GM23248 (cell line): Measurements from ENCODE around the gene KRT71. TPM values are rescaled to one million over a fixed set of nuclear protein-coding genes. Genes with fewer than 3 reads are reported as not detected.

ENCODE experiments used
- DNase-seq: peaks from one replicate; pipeline ENCODE4 v3.0.0-alpha.2; 2015
- H2AFZ ChIP-seq: fragments of 200-600 bp; sonication (generic); 2 replicates; pipeline ENCODE4 v1.6.1; 2016; ENCODE audit warnings: antibody characterized with exemption
- H3F3A ChIP-seq: fragments of 200-600 bp; sonication (generic); 2 replicates; pipeline ENCODE4 v1.6.1; 2016; ENCODE audit warnings: mild to moderate bottlenecking, antibody characterized with exemption, mixed run types; ENCODE audit not compliant: insufficient read depth
- H3K27ac ChIP-seq: fragments of 200-600 bp; sonication (generic); 2 replicates; pipeline ENCODE4 v1.5.1; 2016; ENCODE audit warnings: mild to moderate bottlenecking
- H3K27me3 ChIP-seq: fragments of 200-600 bp; sonication (generic); replicated peaks from 2 replicates; pipeline ENCODE4 v1.6.1; 2016; ENCODE audit warnings: mild to moderate bottlenecking; ENCODE audit not compliant: insufficient read depth
- H3K36me3 ChIP-seq: fragments of 200-600 bp; sonication (generic); 2 replicates; pipeline ENCODE4 v1.6.1; 2016; ENCODE audit warnings: low read depth, mild to moderate bottlenecking
- H3K4me1 ChIP-seq: fragments of 200-600 bp; sonication (generic); 2 replicates; pipeline ENCODE4 v1.6.1; 2016; ENCODE audit warnings: mild to moderate bottlenecking; ENCODE audit not compliant: insufficient read depth
- H3K4me2 ChIP-seq: fragments of 200-600 bp; sonication (generic); one replicate; pipeline ENCODE4 v1.6.1; 2016; ENCODE audit warnings: mild to moderate bottlenecking; ENCODE audit not compliant: unreplicated experiment
- H3K4me3 ChIP-seq: fragments of 200-600 bp; sonication (generic); 2 replicates; pipeline ENCODE4 v1.5.1; 2016; ENCODE audit warnings: mild to moderate bottlenecking
- H3K79me2 ChIP-seq: fragments of 200-600 bp; sonication (generic); 2 replicates; pipeline ENCODE4 v1.6.1; 2016; ENCODE audit warnings: mild to moderate bottlenecking; ENCODE audit not compliant: insufficient read depth
- H3K9ac ChIP-seq: fragments of 200-600 bp; sonication (generic); 2 replicates; pipeline ENCODE4 v1.6.1; 2016; ENCODE audit warnings: mild to moderate bottlenecking
- H3K9me2 ChIP-seq: fragments of 200-600 bp; sonication (generic); 2 replicates; pipeline ENCODE4 v1.6.1; 2016; ENCODE audit warnings: mixed run types, mild to moderate bottlenecking, moderate library complexity; ENCODE audit not compliant: insufficient read depth
- H3K9me3 ChIP-seq: fragments of 200-600 bp; sonication (generic); one replicate; pipeline ENCODE4 v1.6.1; 2017; ENCODE audit warnings: low read depth
- H4K20me1 ChIP-seq: fragments of 200-600 bp; sonication (generic); 2 replicates; pipeline ENCODE4 v1.6.0; 2016; ENCODE audit not compliant: insufficient read depth
- EZH2 ChIP-seq: fragments of 200-600 bp; sonication (generic); IDR thresholded peaks from 2 replicates; pipeline ENCODE4 v1.6.1; 2018; ENCODE audit warnings: antibody characterized with exemption, mild to moderate bottlenecking; ENCODE audit not compliant: insufficient read depth, poor library complexity, severe bottlenecking
- EZH2phosphoT487 ChIP-seq: fragments of 200-600 bp; sonication (generic); IDR thresholded peaks from 2 replicates; pipeline ENCODE4 v1.6.1; 2018; ENCODE audit warnings: antibody characterized with exemption, moderate library complexity, mild to moderate bottlenecking, low read depth; ENCODE audit not compliant: insufficient read depth
- WGBS, 2 experiments: methylation state at CpG; one replicate each; pipeline ENCODE4 v1.1.6; 2015 to 2017; ENCODE audit warnings: low lambda C conversion rate in 2 of 2, low coverage in 1 of 2; ENCODE audit errors: missing lambda C conversion rate in 2 of 2; 5-methylcytosine and 5-hydroxymethylcytosine counted together
- in situ Hi-C: fragments of 300-500 bp; cut with MboI; formaldehyde crosslinking; loops from 2 replicates; pipeline ENCODE4 v1.15.0; 2020
- polyA plus RNA-seq: library from polyadenylated mRNA; unstranded; fragments of >200 nt; fragmentation: Nextera tagmentation; extraction: Ambion mirVana; gene quantifications from 2 replicates; pipeline ENCODE4 v1.2.1, GENCODE V29; 2016
- total RNA-seq: library from RNA; depleted of rRNA; stranded (reverse); fragments of >200 nt; shearing (Covaris generic); gene quantifications from 2 replicates; pipeline ENCODE4 v1.2.3, GENCODE V29; 2014

KRT71 gene
- total and polyA plus RNA-seq, 2 experiments from 2014 or later = not detected

- Histone ChIP-seq H4K20me1 (no peaks in the 10 kb centered on the region), H3K27me3 (peaks cover 22% of the 10 kb centered on the region), H3K9me2 (no peaks in the 10 kb centered on the region), H2AFZ (no peak overlapping the region), H3K9ac (no peak overlapping the region), H3K9me3 (no peaks in the 10 kb centered on the region), H3F3A (no peaks in the 10 kb centered on the region), H3K79me2 (no peaks in the 10 kb centered on the region), H3K4me2 (no peak overlapping the region), H3K27ac (no peak overlapping the region), H3K4me1 (no peaks in the 10 kb centered on the region), H3K4me3 (no peak overlapping the region), H3K36me3 (no peaks in the 10 kb centered on the region)
- TF ChIP-seq EZH2phosphoT487 (no peak), EZH2 (no peak)
- in situ Hi-C loops = no loop called here
- no peak for DNase-seq
- 51 to 53% methylated on average over 6 of the region's 6 CpGs for WGBS, 2 experiments
These were observed 28.6 kb downstream of the KRT71 start for GRCh38 chr12:52524241-52524897.

GRCh38 chr12:52523824-52524223 is 29.1 kb downstream of the KRT71 start:
- in situ Hi-C loops = no loop called here
- H2AFZ ChIP-seq = no peak overlapping the region
- H3K4me2 ChIP-seq = no peak overlapping the region
- no peaks in the 10 kb centered on the region for H3K79me2 ChIP-seq
- H3K9me2 ChIP-seq = no peaks in the 10 kb centered on the region
- DNase-seq = no peak
- H3K27me3 ChIP-seq = peaks cover 27% of the 10 kb centered on the region
- no peak overlapping the region for H3K4me3 ChIP-seq
- H3K4me1 ChIP-seq = no peaks in the 10 kb centered on the region
- H3K9me3 ChIP-seq = no peaks in the 10 kb centered on the region
- no peak overlapping the region for H3K9ac ChIP-seq
- TF ChIP-seq EZH2phosphoT487 (no peak), EZH2 (no peak)
- no peak overlapping the region for H3K27ac ChIP-seq
- no peaks in the 10 kb centered on the region for H3F3A ChIP-seq
- WGBS, 2 experiments = 75% methylated on average over 4 of the region's 4 CpGs
- no peaks in the 10 kb centered on the region for H4K20me1 ChIP-seq
- no peaks in the 10 kb centered on the region for H3K36me3 ChIP-seq

GRCh38 chr12:52522346-52523011 is 30.5 kb downstream of the KRT71 start:
- Histone ChIP-seq H2AFZ (no peak overlapping the region), H3K4me1 (no peaks in the 10 kb centered on the region), H3K36me3 (no peaks in the 10 kb centered on the region), H3K27ac (no peak overlapping the region), H3K9me2 (no peaks in the 10 kb centered on the region), H3K9me3 (no peaks in the 10 kb centered on the region), H3K9ac (no peak overlapping the region), H3K4me3 (no peak overlapping the region), H3K27me3 (peaks cover 33% of the 10 kb centered on the region), H3F3A (no peaks in the 10 kb centered on the region), H3K79me2 (no peaks in the 10 kb centered on the region), H4K20me1 (no peaks in the 10 kb centered on the region), H3K4me2 (no peak overlapping the region)
- TF ChIP-seq EZH2phosphoT487 (no peak), EZH2 (no peak)
- DNase-seq = peak; percentile 50
- in situ Hi-C loops = no loop called here
- 24 to 33% methylated on average over 10 of the region's 10 CpGs for WGBS, 2 experiments

GRCh38 chr12:52521568-52522266 is 31.2 kb downstream of the KRT71 start:
- H3K27ac ChIP-seq = no peak overlapping the region
- DNase-seq = peak; percentile 64

More at GRCh38 chr12:52521568-52522266, 31.2 kb downstream of the KRT71 start:
- H3K4me2 ChIP-seq = no peak overlapping the region
- no peaks in the 10 kb centered on the region for H3K9me2 ChIP-seq
- H3K4me1 ChIP-seq = no peaks in the 10 kb centered on the region
- no peaks in the 10 kb centered on the region for H3K79me2 ChIP-seq
- H3K36me3 ChIP-seq = no peaks in the 10 kb centered on the region
- no peaks in the 10 kb centered on the region for H3K9me3 ChIP-seq
- peaks cover 33% of the 10 kb centered on the region for H3K27me3 ChIP-seq
- H3F3A ChIP-seq = no peaks in the 10 kb centered on the region
- WGBS, 2 experiments = 67 to 74% methylated on average over 10 of the region's 10 CpGs
- TF ChIP-seq EZH2phosphoT487 (no peak), EZH2 (no peak)
- no peak overlapping the region for H2AFZ ChIP-seq
- no peaks in the 10 kb centered on the region for H4K20me1 ChIP-seq
- H3K4me3 ChIP-seq = no peak overlapping the region
- no peak overlapping the region for H3K9ac ChIP-seq
- in situ Hi-C loops = no loop called here
